Stimulated activated CD4-positive, alpha-beta T cell treated with anti-CD3 and anti-CD28 coated beads, Interleukin-4, amount 100 ng/mL, for 4 hours (primary cell): ENCODE measurements around the gene SLIT3.

Experiments used
- DNase-seq, 2 experiments: peaks; one replicate each; pipeline ENCODE4 v3.0.0-alpha.2; 2020

The SLIT3 gene

GRCh38 chr5:169098331-169099121 is 202.4 kb downstream of the SLIT3 start:
- no peak for DNase-seq

DNA sequence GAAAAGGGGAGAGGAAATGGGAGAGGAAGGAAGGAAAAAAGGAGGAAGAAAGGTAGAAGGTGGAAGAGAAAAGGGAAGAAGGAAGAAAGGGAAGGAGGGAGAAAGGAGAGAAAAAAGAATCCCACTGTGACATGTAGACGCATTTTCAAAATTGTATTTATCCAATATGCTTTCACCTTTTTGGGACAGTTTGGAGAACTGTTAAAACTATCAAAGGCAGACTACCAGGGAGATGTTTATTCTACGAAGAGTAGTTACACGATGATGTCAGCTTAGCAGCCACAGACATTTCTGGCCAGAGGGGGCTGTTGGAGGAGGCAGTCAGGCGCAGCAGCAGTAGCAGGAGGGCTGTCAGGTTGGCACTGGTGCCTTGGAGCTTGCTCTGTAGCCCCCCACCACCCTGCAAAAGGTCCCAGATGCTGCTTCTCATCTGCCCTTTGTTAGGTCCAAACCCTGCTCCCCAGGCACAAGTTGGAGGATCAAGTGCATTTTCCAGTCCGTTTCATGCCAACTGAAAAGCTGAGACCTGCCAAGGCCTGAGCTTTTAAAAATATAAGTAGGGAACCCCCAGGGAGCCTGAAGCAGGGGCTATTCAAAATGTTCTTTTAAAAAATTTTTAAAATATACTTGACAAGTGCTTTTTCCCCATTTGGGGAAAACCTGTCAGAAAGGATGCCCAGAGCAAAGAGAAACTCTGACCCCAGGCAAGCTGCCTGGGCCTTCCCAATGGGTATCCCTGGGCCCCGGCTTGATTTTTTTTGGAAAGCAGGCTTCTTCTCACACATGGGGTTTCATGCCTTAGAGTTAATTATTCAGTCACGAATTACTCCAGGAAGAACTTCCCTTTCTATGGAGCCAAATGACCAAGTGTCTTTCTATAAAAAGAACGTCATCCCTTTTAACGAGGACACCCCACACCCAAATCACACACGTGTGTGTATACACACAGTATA is 203.3 kb downstream of the SLIT3 start:
- no peak for DNase-seq

GRCh38 chr5:169095976-169096375 is 205.0 kb downstream of the SLIT3 start:
- DNase-seq = no peak

DNA sequence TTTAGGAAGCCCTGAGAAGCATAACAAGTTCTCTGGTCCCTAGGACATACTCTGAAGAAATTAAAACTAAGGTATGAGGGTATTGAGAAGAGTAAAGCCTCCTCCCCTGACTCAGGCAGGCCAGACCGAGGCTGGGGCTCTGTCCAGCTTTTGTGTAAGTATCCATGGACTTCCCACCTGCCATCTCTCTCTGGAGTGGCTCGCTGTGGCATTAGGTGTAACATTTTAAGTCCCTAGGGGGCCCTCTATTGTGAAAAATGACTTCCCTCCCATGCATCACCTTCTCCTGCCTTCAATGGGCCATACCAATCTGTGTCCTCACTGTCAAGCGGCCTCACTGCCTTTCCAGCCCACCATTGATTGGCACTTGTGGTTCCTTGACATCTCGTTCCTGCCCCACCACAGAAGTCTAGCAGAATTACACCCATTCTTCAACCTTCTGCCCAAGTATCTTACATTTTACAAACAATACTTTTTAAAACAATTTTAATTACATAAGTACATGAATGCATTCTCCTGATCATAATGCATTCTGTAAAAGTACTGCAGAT is 205.5 kb downstream of the SLIT3 start:
- DNase-seq = no peak

GRCh38 chr5:169094586-169095409 is 206.1 kb downstream of the SLIT3 start:
- DNase-seq = no peak

GRCh38 chr5:169091396-169091980 is 209.5 kb downstream of the SLIT3 start:
- no peak for DNase-seq

GRCh38 chr5:169089343-169089742 is 211.6 kb downstream of the SLIT3 start:
- DNase-seq = no peak

- DNase-seq = no peak
Measured at GRCh38 chr5:169088028-169088725, 212.8 kb downstream of the SLIT3 start.

- DNase-seq = no peak
Measured at GRCh38 chr5:169085636-169086035, 215.3 kb downstream of the SLIT3 start.

- no peak for DNase-seq
Measured at GRCh38 chr5:169085212-169085611, 215.7 kb downstream of the SLIT3 start.

DNA sequence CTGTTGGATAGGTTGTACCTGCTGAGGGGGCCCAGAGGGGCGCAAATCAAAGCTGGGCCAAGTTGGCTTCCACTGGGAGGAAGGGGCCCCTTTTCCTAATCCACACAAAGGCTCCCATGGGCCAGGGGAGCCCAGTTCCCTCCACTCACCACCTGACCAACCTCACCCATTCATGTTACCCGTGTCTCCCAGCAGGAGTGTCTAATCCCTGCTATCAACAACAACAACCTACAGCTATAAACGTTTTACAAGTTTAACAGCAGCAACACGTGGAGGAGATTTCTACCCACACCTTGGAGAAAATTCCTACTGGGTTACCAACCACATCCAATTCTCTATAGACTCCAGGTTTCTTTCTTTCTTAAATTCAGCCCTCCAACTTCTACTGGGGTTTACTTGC is 216.2 kb downstream of the SLIT3 start:
- DNase-seq = no peak

- no peak for DNase-seq
Measured at GRCh38 chr5:169083394-169084018, 217.4 kb downstream of the SLIT3 start.

DNA sequence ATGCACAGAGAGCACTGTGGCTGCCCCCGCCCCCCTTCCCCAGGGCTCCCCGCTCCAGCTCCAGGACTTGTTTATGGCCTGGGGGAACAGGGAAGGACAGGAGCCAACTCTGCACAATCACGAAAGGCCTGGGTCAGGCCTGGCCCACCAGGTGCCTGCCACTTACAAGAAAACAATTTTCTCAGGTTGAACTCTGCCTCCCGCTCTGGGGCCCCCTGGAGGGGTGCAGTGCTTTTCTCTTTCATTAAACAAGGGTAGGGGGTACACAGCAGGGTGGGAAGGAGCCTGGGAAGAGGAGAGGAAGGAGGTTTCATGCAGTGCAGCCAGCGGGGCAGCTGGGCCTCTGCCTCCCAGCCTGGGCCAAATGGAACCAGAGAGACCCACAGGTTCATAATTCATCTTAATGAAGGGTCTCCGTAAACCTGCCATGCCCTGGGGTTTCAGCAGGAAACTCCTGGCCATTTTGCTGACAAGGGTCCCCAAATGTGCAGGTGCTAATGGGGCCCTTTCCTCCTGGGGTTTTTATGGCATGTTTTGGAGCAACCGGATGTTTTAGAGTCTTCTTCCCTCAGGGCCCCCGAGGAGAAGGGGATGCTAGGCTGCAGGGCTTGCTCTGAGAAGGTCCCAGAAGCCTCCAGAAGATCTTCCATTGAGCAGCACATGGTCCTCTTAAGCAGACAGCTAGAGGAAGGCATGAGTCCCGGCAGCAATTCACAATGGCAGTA is 219.8 kb downstream of the SLIT3 start:
- no peak for DNase-seq

- no peak for DNase-seq
Measured at GRCh38 chr5:169080448-169080911, 220.5 kb downstream of the SLIT3 start.

DNA sequence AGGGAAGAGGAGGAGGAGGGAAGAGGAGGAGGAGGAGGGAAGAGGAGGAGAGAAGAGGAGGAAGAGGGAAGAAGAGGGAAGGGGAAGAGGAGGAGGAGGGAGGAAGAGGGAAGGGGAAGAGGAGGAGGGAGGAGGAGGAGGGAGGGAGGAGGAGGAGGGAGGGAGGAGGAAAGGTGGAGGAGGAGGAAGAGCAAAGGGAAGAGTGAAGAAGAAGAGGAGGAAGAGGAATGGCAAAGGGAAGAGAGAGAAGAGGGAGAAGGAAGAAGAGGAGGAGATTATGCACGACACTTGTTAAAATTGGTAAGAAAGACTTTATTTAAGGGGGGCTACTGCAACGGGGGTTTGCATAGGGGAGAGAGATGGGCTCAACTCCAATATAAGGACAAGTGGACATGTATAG is 221.2 kb downstream of the SLIT3 start:
- no peak for DNase-seq

- no peak for DNase-seq
Measured at GRCh38 chr5:169074839-169075238, 226.1 kb downstream of the SLIT3 start.

GRCh38 chr5:169072233-169072632 is 228.7 kb downstream of the SLIT3 start:
- DNase-seq = no peak

GRCh38 chr5:169070413-169070812 is 230.5 kb downstream of the SLIT3 start:
- DNase-seq = no peak

DNA sequence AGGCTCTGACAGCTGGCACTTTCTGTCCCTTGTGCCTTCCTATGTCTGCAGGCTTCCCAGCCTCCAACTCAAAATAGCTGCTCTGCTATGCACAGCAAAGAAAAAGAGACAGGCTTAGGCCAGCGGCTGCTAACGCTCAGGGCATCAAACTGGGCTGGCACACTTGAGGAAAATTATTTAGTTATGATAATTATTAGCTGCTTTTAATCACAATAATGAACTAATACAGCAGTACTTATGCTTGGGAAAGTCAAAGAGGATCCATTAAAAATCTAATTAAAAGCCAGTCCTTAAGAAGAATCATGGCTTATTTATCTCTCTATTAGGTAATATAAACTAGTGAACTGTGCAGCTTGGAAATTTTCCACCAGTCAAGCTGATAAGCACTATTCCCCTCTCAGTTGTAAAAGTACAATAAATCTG is 233.2 kb downstream of the SLIT3 start:
- DNase-seq = no peak

GRCh38 chr5:169065400-169065799 is 235.5 kb downstream of the SLIT3 start:
- DNase-seq = no peak
